Neutrophil (primary cell): ENCODE data around the gene ASAP3.

Experiments used
- H3K27ac ChIP-seq: fragments of 200-600 bp; sonication (generic); 2 replicates; pipeline ENCODE4 v1.5.1; 2016; ENCODE audit warnings: mild to moderate bottlenecking, moderate library complexity
- H3K27me3 ChIP-seq: fragments of 200-600 bp; sonication (generic); 2 replicates; pipeline ENCODE4 v1.6.0; 2016; ENCODE audit warnings: mild to moderate bottlenecking
- H3K36me3 ChIP-seq: fragments of 200-600 bp; sonication (generic); 2 replicates; pipeline ENCODE4 v1.5.1; 2017
- H3K4me1 ChIP-seq, 2 experiments: fragments of 200-600 bp in 1 of 2; sonication (generic) in 1 of 2; 1 replicate in 1 of 2; 2 replicates in 1 of 2; pipeline versions ENCODE4 v1.5.1 to v1.6.1; 2013 to 2016; ENCODE audit warnings: low read depth in 1 of 2, low read length in 1 of 2, mild to moderate bottlenecking in 1 of 2, moderate library complexity in 1 of 2; ENCODE audit not compliant: control insufficient read depth in 1 of 2, insufficient read depth in 1 of 2
- H3K4me3 ChIP-seq, 2 experiments: fragments of 200-600 bp in 1 of 2; sonication (generic) in 1 of 2; 1 replicate in 1 of 2; 2 replicates in 1 of 2; pipeline ENCODE4 v1.5.1; 2013 to 2016; ENCODE audit warnings: low read depth in 1 of 2, low read length in 1 of 2, mild to moderate bottlenecking in 1 of 2, moderate library complexity in 1 of 2
- H3K9me3 ChIP-seq: fragments of 200-600 bp; sonication (generic); 2 replicates; pipeline ENCODE4 v1.5.1; 2016
- CTCF ChIP-seq: fragments of 200-600 bp; sonication (generic); IDR thresholded peaks from 2 replicates; pipeline ENCODE4 v1.5.1; 2016; ENCODE audit warnings: antibody characterized with exemption

The ASAP3 gene

GRCh38 chr1:23433122-23433521 lies 50.9 kb downstream of the ASAP3 start:
- H3K4me3 ChIP-seq, result no peak overlapping the region
- peaks cover 59% of the 10 kb centered on the region for H3K27me3 ChIP-seq
- no peaks in the 10 kb centered on the region for H3K9me3 ChIP-seq
- H3K36me3 ChIP-seq, result no peaks in the 10 kb centered on the region
- no peak overlapping the region for H3K27ac ChIP-seq
- no peaks in the 10 kb centered on the region for H3K4me1 ChIP-seq
- no peak for TF ChIP-seq CTCF

- H3K4me1 ChIP-seq, result no peaks in the 10 kb centered on the region
- no peaks in the 10 kb centered on the region for H3K36me3 ChIP-seq
- H3K27me3 ChIP-seq, result peaks cover 66% of the 10 kb centered on the region
- no peak for TF ChIP-seq CTCF
- no peak overlapping the region for H3K4me3 ChIP-seq
- H3K9me3 ChIP-seq, result no peaks in the 10 kb centered on the region
- H3K27ac ChIP-seq, result no peak overlapping the region
Observed at GRCh38 chr1:23431431-23431830, 52.5 kb downstream of the ASAP3 start.

DNA sequence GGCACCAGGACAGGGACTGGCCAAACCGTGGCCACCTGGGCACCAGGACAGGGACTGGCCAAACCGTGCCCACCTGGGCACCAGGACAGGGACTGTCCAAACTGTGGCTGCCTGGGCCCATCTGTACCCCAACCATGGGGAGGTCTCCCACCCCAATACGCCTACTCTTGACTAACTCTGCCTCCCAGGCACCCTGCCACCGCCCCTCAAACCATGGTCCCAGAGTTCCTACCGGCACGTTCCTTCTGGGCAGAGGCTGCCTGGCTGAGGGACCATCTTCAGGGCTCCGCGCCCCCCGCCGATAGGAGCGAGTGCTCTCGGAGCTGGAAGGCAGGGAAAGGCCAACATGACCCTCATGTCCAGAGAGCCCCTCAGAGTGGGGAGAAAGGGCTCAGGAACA lies 53.2 kb downstream of the ASAP3 start:
- Histone ChIP-seq H3K27ac (no peak overlapping the region), H3K27me3 (peaks cover 66% of the 10 kb centered on the region), H3K4me1 (no peaks in the 10 kb centered on the region), H3K9me3 (no peaks in the 10 kb centered on the region), H3K36me3 (no peaks in the 10 kb centered on the region), H3K4me3 (no peak overlapping the region)
- TF ChIP-seq CTCF, result no peak

GRCh38 chr1:23428136-23428905 lies 55.7 kb downstream of the ASAP3 start:
- Histone ChIP-seq H3K36me3 (no peaks in the 10 kb centered on the region), H3K9me3 (no peaks in the 10 kb centered on the region), H3K4me3 (no peak overlapping the region), H3K4me1 (peaks cover 0 to 5% of the 10 kb centered on the region in 2 experiments), H3K27me3 (peaks cover 74% of the 10 kb centered on the region), H3K27ac (no peak overlapping the region)
- TF ChIP-seq CTCF, result no peak

DNA sequence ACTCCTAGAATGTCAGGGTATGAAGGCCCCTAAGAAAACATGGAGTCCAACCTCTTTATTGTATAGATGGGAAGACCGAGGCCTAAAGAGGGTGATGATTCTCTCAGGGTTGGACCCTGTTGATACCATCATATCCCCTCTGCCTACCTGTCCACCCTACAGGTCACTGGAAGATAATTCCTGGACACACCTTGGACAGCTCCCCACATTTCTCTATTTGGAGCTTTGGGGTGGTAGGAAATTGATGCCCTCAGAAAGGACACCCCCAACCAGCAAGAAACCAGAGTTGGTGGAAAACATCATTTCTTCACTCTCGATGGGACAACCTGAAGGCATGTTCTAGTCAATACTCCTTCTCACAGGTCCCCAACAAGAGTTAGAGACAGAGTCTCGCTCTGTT lies 56.4 kb downstream of the ASAP3 start:
- Histone ChIP-seq H3K36me3 (no peaks in the 10 kb centered on the region), H3K4me1 (peaks cover 1 to 6% of the 10 kb centered on the region in 2 experiments), H3K9me3 (no peaks in the 10 kb centered on the region), H3K27me3 (peaks cover 74% of the 10 kb centered on the region), H3K27ac (no peak overlapping the region), H3K4me3 (no peak overlapping the region)
- TF ChIP-seq CTCF, result no peak
